Measurements from ENCODE around the gene CYFIP2. TPM values are rescaled to one million over a fixed set of nuclear protein-coding genes. Genes with fewer than 3 reads are reported as not detected.

Gene CYFIP2
- polyA plus RNA-seq, 4 donors, result 6.3 to 33.4 (median 10.3) TPM

DNA sequence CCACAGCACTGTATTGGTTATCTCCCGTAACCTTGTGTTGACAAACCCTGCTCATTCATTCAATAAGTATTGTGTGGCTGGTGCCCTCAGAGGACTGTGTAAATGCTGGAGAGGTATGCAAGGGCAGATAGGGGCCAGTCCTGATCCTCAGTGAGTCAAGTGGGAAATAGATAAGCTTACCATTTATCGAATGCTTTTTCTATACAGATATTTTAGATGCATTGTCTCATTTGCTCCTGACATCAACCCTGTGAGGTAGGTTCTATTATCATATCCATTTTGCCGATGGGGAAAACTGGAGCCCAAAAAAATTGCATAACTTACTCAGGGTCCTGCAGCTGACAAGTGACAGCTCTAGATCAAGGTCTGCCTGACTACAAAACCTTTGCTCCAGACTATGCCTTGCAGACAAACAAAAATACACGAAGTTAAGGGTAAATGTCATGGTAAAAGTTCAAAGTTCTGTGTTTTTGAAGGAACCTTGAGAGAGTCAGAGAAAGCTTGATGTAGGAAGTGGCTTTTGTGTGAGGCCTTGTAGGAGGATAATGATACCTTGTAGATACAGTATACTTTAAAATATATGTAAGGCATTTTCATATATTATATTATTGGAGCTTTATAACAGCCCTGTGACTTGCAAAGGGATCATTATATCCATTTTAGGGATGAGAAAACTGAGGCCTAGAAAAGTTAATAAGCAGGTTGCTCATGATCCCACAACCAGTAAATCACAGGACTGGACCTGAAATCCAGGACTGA lies 22.7 kb downstream of the CYFIP2 start:
- WGBS, 3 donors, result 65 to 73% (median 67%) methylated on average over 4 of the region's 4 CpGs
- DNase-seq (peak in 1 of 2 donors; percentile 55), FAIRE-seq (no peak)
- H3K4me3 ChIP-seq (ENCODE audit: low read depth in 1 of 3, low read length in 3 of 3), result no peak overlapping the region
- H3K4me1 ChIP-seq (ENCODE audit: control insufficient read depth in 3 of 3, insufficient read depth in 2 of 3, low read depth in 1 of 3, low read length in 2 of 3), result peaks cover 0 to 35% (median 6%) of the 10 kb centered on the region in 3 donors
- H3K27ac ChIP-seq (ENCODE audit: low read depth in 1 of 3, low read length in 2 of 3), result peak overlapping the region in 1 of 3 donors; percentile 66
- H3K36me3 ChIP-seq (ENCODE audit: control insufficient read depth in 3 of 3, insufficient read depth in 2 of 3, low read depth in 1 of 3, low read length in 3 of 3), result peaks cover 0 to 8% (median 1%) of the 10 kb centered on the region in 3 donors
- H3K27me3 ChIP-seq (ENCODE audit: control insufficient read depth in 3 of 3, insufficient read depth in 3 of 3, low read length in 3 of 3), result no peaks in the 10 kb centered on the region
- no peaks in the 10 kb centered on the region for H3K9me3 ChIP-seq (ENCODE audit: control insufficient read depth in 2 of 2, insufficient read depth in 1 of 2, low read depth in 1 of 2, low read length in 1 of 2)

DNA sequence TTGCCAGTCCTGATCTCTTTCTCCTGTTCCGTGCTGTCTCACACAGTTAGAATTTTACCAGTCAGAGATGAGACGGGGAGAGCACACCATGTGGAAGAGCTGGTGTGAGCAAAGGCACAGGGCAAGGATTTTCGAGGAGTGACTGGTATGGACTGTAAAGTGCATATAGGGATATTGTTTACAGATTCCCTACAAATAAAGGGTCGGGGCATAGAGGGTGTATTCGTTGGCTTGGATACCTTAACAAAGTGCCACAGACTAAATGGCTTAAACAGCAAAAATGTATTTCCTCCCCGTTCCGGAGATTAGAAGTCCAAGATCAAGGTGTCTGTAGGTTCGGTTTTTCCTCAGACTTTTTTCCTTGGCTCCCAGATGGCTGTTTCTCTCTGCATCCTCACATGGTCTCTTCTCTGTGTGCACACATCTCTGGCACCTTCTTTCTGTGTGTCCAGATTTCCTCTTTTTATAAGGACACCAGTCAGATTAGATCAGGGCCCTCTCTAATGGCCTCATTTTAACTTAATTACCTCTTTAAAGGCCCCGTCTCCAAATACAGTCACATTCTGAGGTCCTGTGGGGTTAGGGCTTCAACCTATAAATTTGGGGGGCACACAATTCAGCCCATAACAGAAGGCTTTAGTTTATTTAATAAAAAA lies 23.4 kb downstream of the CYFIP2 start:
- WGBS, 3 donors, result 89 to 91% (median 90%) methylated on average over 9 of the region's 9 CpGs
- no peak for DNase-seq
- no peaks in the 10 kb centered on the region for H3K9me3 ChIP-seq (ENCODE audit: control insufficient read depth in 2 of 2, insufficient read depth in 1 of 2, low read depth in 1 of 2, low read length in 1 of 2)
- no peak overlapping the region for H3K4me3 ChIP-seq (ENCODE audit: low read depth in 1 of 3, low read length in 3 of 3)
- peak overlapping the region in 1 of 3 donors; percentile 66 for H3K27ac ChIP-seq (ENCODE audit: low read depth in 1 of 3, low read length in 2 of 3)
- no peak for FAIRE-seq
- H3K36me3 ChIP-seq (ENCODE audit: control insufficient read depth in 3 of 3, insufficient read depth in 2 of 3, low read depth in 1 of 3, low read length in 3 of 3), result peaks cover 0 to 8% (median 1%) of the 10 kb centered on the region in 3 donors
- H3K4me1 ChIP-seq (ENCODE audit: control insufficient read depth in 3 of 3, insufficient read depth in 2 of 3, low read depth in 1 of 3, low read length in 2 of 3), result peaks cover 0 to 35% (median 6%) of the 10 kb centered on the region in 3 donors
- H3K27me3 ChIP-seq (ENCODE audit: control insufficient read depth in 3 of 3, insufficient read depth in 3 of 3, low read length in 3 of 3), result no peaks in the 10 kb centered on the region

DNA sequence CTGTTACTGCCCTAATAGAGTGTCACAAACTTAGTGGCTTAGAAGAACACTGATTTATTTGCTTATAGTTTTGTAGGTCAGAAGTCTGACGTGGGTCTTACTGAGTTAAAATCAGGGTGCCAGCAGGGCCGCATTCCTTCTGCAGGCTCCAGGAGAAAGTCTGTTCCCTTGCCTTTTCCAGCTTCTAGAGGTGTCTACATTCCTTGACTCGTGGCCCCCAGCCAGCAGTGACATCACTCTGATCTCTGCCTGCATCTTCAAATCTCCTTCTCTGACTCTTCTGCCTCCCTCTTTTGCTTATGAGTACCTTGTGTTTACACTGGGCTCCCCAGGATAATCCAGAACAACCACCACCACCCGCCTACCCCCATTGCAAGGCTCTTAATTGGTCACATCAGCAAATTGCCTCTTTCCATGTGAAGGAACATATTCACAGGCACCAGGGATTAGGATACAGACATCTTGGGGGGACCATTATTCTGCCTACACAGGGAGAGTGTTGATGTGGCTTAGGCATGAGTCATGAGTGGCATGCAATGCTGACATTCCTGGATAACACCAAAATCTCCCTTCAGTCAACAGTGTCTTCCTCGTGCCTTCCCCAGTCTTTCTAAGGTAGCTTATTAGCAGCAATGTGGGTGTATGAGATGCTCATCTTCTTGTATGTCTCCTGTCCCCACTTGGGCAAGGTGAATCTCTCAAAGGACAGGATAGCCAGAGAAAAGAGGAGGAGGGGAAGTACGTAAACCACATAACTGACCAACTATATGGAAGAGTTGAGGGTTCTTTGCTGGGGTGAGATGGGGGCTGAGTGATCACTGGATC lies 24.4 kb downstream of the CYFIP2 start:
- FAIRE-seq, result no peak
- no peaks in the 10 kb centered on the region for H3K27me3 ChIP-seq (ENCODE audit: control insufficient read depth in 3 of 3, insufficient read depth in 3 of 3, low read length in 3 of 3)
- peak in 1 of 2 donors; percentile 29 for DNase-seq
- no peaks in the 10 kb centered on the region for H3K9me3 ChIP-seq (ENCODE audit: control insufficient read depth in 2 of 2, insufficient read depth in 1 of 2, low read depth in 1 of 2, low read length in 1 of 2)
- H3K27ac ChIP-seq (ENCODE audit: low read depth in 1 of 3, low read length in 2 of 3), result peak overlapping the region in 1 of 3 donors; percentile 59
- no peak overlapping the region for H3K4me3 ChIP-seq (ENCODE audit: low read depth in 1 of 3, low read length in 3 of 3)
- peaks cover 0 to 35% (median 6%) of the 10 kb centered on the region in 3 donors for H3K4me1 ChIP-seq (ENCODE audit: control insufficient read depth in 3 of 3, insufficient read depth in 2 of 3, low read depth in 1 of 3, low read length in 2 of 3)
- peaks cover 0 to 5% (median 1%) of the 10 kb centered on the region in 3 donors for H3K36me3 ChIP-seq (ENCODE audit: control insufficient read depth in 3 of 3, insufficient read depth in 2 of 3, low read depth in 1 of 3, low read length in 3 of 3)
- WGBS, 3 donors, result 87 to 90% (median 89%) methylated on average over 6 of the region's 6 CpGs

DNA sequence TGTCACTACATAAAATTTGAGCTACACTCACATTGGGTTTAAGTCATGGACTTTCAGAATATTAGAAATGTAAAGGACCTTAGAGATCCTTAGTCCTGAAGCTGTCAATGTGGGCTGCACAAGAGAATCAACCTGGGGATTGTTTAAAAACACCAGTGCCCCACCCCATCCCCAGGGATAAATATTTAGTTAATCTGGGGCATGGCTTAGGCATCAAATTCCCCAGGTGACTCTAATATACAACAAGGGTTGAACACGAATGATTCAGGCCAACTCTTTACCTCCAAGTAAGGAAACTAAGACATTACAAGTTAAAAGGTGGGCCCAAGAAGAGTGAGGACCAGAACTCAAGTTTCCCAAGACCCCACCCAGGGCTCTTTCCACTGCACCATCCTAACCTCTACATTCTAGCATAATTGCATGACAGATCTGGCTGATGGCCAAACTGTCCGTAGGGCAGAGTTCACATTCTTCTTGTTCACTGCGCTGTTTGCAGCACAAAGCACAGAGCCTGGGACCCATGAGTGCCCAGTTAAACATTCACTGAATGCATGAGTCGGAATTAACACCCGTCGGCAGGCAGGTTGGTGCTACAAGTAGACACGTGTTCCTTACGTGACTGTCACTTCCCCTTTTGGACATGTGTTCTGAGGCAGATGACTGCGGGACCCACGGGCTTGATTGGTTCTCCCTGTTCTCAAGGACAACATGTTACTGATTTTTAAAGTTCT lies 25.2 kb downstream of the CYFIP2 start:
- 10 to 49% (median 23%) methylated on average over 10 of the region's 10 CpGs for WGBS, 3 donors
- FAIRE-seq (no peak), DNase-seq (peak; percentile 95 to 96)
- Histone ChIP-seq H3K27ac (ENCODE audit: low read depth in 1 of 3, low read length in 2 of 3) (peak overlapping the region in 1 of 3 donors; percentile 59), H3K4me1 (ENCODE audit: control insufficient read depth in 3 of 3, insufficient read depth in 2 of 3, low read depth in 1 of 3, low read length in 2 of 3) (peaks cover 0 to 40% (median 6%) of the 10 kb centered on the region in 3 donors), H3K9me3 (ENCODE audit: control insufficient read depth in 2 of 2, insufficient read depth in 1 of 2, low read depth in 1 of 2, low read length in 1 of 2) (no peaks in the 10 kb centered on the region), H3K27me3 (ENCODE audit: control insufficient read depth in 3 of 3, insufficient read depth in 3 of 3, low read length in 3 of 3) (no peaks in the 10 kb centered on the region), H3K4me3 (ENCODE audit: low read depth in 1 of 3, low read length in 3 of 3) (no peak overlapping the region), H3K36me3 (ENCODE audit: control insufficient read depth in 3 of 3, insufficient read depth in 2 of 3, low read depth in 1 of 3, low read length in 3 of 3) (peaks cover 0 to 5% (median 0%) of the 10 kb centered on the region in 3 donors)

DNA sequence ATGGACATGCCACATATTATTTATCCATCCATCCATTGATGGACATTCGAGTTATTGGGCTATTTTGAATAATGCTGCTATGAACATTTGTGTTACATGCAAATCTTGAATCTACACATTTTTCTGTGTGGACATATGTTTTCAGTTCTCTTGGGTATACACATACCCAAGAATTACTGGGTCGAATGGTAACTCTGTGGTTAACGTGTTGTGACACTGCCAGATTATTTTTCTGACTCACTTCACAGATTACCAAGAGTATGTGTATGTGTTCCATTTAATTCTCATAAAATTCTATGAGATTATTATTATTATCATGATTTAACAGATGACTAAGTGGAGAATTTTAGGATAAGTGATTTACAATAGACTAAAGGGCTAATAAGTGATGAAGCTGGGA lies 26.7 kb downstream of the CYFIP2 start:
- H3K27me3 ChIP-seq (ENCODE audit: control insufficient read depth in 3 of 3, insufficient read depth in 3 of 3, low read length in 3 of 3), result no peaks in the 10 kb centered on the region
- FAIRE-seq (no peak), DNase-seq (no peak)
- WGBS, 3 donors, result 92 to 93% (median 93%) methylated on average over 3 of the region's 3 CpGs
- H3K36me3 ChIP-seq (ENCODE audit: control insufficient read depth in 3 of 3, insufficient read depth in 2 of 3, low read depth in 1 of 3, low read length in 3 of 3), result peaks cover 0 to 2% (median 0%) of the 10 kb centered on the region in 3 donors
- H3K4me1 ChIP-seq (ENCODE audit: control insufficient read depth in 3 of 3, insufficient read depth in 2 of 3, low read depth in 1 of 3, low read length in 2 of 3), result peaks cover 0 to 40% (median 6%) of the 10 kb centered on the region in 3 donors
- no peak overlapping the region for H3K27ac ChIP-seq (ENCODE audit: low read depth in 1 of 3, low read length in 2 of 3)
- H3K4me3 ChIP-seq (ENCODE audit: low read depth in 1 of 3, low read length in 3 of 3), result no peak overlapping the region
- no peaks in the 10 kb centered on the region for H3K9me3 ChIP-seq (ENCODE audit: control insufficient read depth in 2 of 2, insufficient read depth in 1 of 2, low read depth in 1 of 2, low read length in 1 of 2)

DNA sequence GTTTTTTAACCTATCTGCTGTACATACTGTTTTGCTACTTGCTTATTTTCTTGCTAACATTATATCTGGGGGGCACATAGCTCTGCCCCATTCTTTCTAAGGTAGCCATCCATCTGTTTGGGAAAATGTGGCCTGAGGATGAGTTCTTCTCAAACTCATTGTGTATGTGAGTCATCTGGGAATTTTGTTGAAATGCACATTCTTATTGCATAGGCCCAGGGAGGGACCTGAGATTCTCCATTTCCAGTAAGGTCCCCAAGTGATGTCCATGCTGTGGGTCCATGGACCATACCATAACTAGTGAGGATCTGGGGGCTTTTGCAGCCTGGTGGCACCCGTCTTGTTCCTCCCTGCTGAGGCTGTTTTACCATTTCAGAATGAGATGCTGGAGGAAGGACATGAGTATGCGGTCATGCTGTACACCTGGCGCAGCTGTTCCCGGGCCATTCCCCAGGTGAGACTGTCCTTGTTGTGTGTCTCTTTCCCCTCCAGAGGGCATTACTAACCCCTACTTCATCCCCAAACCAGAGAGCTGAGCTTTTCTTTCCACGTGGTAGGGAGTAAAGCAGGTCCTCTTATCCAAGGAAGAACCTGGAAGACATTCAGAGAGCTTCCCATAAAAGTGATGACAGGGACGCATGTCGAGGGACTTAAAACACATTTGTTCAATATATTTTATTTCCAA lies 28.6 kb downstream of the CYFIP2 start:
- Histone ChIP-seq H3K27ac (ENCODE audit: low read depth in 1 of 3, low read length in 2 of 3) (no peak overlapping the region), H3K9me3 (ENCODE audit: control insufficient read depth in 2 of 2, insufficient read depth in 1 of 2, low read depth in 1 of 2, low read length in 1 of 2) (no peaks in the 10 kb centered on the region), H3K36me3 (ENCODE audit: control insufficient read depth in 3 of 3, insufficient read depth in 2 of 3, low read depth in 1 of 3, low read length in 3 of 3) (peaks cover 0 to 5% (median 0%) of the 10 kb centered on the region in 3 donors), H3K4me3 (ENCODE audit: low read depth in 1 of 3, low read length in 3 of 3) (no peak overlapping the region), H3K27me3 (ENCODE audit: control insufficient read depth in 3 of 3, insufficient read depth in 3 of 3, low read length in 3 of 3) (no peaks in the 10 kb centered on the region), H3K4me1 (ENCODE audit: control insufficient read depth in 3 of 3, insufficient read depth in 2 of 3, low read depth in 1 of 3, low read length in 2 of 3) (peaks cover 0 to 24% (median 6%) of the 10 kb centered on the region in 3 donors)
- 81 to 88% (median 85%) methylated on average over 7 of the region's 7 CpGs for WGBS, 3 donors
- DNase-seq, result no peak
- no peak for FAIRE-seq

DNA sequence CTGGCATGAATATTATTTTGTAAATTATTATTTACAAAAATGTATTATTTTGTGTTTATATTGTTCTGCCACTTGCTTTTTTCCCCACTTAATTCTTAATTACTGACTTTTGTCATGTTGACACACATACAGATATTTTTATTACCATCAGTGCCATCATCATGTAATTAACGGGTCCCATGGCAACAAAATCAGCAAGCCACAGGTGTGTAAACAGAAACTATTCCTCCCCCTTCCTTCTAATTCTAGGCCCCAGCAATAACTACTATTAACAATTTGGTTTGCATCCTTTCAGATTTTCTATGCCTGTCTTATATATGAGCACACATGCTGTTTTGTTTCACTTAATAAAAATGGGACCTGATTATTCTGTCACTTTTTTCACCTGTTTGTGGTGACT lies 29.3 kb downstream of the CYFIP2 start:
- DNase-seq, result peak; percentile 60 to 76
- no peak for FAIRE-seq
- H3K4me1 ChIP-seq (ENCODE audit: control insufficient read depth in 3 of 3, insufficient read depth in 2 of 3, low read depth in 1 of 3, low read length in 2 of 3), result peaks cover 0 to 18% (median 6%) of the 10 kb centered on the region in 3 donors

More for the DNA sequence above, 29.3 kb downstream of the CYFIP2 start:
- Histone ChIP-seq H3K4me3 (ENCODE audit: low read depth in 1 of 3, low read length in 3 of 3) (no peak overlapping the region), H3K27me3 (ENCODE audit: control insufficient read depth in 3 of 3, insufficient read depth in 3 of 3, low read length in 3 of 3) (no peaks in the 10 kb centered on the region), H3K9me3 (ENCODE audit: control insufficient read depth in 2 of 2, insufficient read depth in 1 of 2, low read depth in 1 of 2, low read length in 1 of 2) (no peaks in the 10 kb centered on the region), H3K36me3 (ENCODE audit: control insufficient read depth in 3 of 3, insufficient read depth in 2 of 3, low read depth in 1 of 3, low read length in 3 of 3) (peaks cover 0 to 6% (median 0%) of the 10 kb centered on the region in 3 donors), H3K27ac (ENCODE audit: low read depth in 1 of 3, low read length in 2 of 3) (no peak overlapping the region)
- 0 to 61% (median 33%) methylated on average over 1 of the region's 1 CpG for WGBS, 3 donors

Data from small intestine (tissue), 7 donors.